ENCODE measurements around the gene POLRMT.

Gene POLRMT

DNA sequence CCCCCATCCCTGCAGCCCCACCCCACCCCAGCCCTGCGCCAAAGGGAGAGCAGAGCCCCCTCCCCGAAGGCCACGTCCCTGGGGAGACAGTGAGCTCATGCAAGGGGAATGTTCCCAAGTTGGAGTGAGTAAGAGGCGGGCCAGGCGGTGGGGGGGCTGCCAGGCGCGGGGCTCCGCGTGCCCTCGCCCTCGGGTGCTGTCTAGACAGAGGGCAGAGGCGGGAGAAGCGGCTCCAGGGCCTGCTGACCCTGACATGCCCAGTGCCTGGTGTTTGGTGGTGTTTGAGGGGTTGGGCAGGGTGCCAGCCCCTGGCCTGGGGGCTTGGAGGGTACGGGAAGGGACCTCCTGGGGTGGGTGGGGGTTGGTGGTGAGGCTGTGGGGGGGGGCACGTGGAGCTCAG, 43.9 kb upstream of the POLRMT start:
- Histone ChIP-seq H3K9me3 (ENCODE audit: control insufficient read depth, insufficient read depth, low read depth, low read length) (no peaks in the 10 kb centered on the region), H3K36me3 (ENCODE audit: control insufficient read depth in 2 of 2, insufficient read depth in 1 of 2, low read length in 2 of 2) (no peaks in the 10 kb centered on the region), H3K4me3 (ENCODE audit: low read depth, low read length) (no peak overlapping the region), H3K27ac (ENCODE audit: extremely low read depth, low read depth, low read length) (no peak overlapping the region), H3K4me1 (ENCODE audit: control insufficient read depth, insufficient read depth, low read length) (no peaks in the 10 kb centered on the region)
- CTCF ChIA-PET = interaction anchor here (0.9 to 1.0 kb wide), 2 partner anchors 9 to 11 kb away, joined by 3 to 4 read pairs; no protein-coding TSS in a partner anchor
- TF ChIP-seq, protein P1, sequence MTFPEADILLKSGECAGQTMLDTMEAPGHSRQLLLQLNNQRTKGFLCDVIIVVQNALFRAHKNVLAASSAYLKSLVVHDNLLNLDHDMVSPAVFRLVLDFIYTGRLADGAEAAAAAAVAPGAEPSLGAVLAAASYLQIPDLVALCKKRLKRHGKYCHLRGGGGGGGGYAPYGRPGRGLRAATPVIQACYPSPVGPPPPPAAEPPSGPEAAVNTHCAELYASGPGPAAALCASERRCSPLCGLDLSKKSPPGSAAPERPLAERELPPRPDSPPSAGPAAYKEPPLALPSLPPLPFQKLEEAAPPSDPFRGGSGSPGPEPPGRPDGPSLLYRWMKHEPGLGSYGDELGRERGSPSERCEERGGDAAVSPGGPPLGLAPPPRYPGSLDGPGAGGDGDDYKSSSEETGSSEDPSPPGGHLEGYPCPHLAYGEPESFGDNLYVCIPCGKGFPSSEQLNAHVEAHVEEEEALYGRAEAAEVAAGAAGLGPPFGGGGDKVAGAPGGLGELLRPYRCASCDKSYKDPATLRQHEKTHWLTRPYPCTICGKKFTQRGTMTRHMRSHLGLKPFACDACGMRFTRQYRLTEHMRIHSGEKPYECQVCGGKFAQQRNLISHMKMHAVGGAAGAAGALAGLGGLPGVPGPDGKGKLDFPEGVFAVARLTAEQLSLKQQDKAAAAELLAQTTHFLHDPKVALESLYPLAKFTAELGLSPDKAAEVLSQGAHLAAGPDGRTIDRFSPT (tag by site-specific recombination; IDR thresholded peaks at IDR 0.05) = peak; percentile 97
- TF ChIP-seq, protein P2, sequence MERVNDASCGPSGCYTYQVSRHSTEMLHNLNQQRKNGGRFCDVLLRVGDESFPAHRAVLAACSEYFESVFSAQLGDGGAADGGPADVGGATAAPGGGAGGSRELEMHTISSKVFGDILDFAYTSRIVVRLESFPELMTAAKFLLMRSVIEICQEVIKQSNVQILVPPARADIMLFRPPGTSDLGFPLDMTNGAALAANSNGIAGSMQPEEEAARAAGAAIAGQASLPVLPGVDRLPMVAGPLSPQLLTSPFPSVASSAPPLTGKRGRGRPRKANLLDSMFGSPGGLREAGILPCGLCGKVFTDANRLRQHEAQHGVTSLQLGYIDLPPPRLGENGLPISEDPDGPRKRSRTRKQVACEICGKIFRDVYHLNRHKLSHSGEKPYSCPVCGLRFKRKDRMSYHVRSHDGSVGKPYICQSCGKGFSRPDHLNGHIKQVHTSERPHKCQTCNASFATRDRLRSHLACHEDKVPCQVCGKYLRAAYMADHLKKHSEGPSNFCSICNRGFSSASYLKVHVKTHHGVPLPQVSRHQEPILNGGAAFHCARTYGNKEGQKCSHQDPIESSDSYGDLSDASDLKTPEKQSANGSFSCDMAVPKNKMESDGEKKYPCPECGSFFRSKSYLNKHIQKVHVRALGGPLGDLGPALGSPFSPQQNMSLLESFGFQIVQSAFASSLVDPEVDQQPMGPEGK (tag by site-specific recombination; IDR thresholded peaks at IDR 0.05) = peak; percentile 69
- TF ChIP-seq, protein P3, sequence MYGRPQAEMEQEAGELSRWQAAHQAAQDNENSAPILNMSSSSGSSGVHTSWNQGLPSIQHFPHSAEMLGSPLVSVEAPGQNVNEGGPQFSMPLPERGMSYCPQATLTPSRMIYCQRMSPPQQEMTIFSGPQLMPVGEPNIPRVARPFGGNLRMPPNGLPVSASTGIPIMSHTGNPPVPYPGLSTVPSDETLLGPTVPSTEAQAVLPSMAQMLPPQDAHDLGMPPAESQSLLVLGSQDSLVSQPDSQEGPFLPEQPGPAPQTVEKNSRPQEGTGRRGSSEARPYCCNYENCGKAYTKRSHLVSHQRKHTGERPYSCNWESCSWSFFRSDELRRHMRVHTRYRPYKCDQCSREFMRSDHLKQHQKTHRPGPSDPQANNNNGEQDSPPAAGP (tag by site-specific recombination; IDR thresholded peaks at IDR 0.05) = peak; percentile 45; the same call in 1 of the 2 replicates
- TF ChIP-seq ZNF211 (tag by site-specific recombination; IDR thresholded peaks at IDR 0.05; ENCODE audit: low read depth) = no peak
- no peak for TF ChIP-seq ZNF621 (tag by site-specific recombination; IDR thresholded peaks at IDR 0.05)
- TF ChIP-seq KLF8 (tag by site-specific recombination; IDR thresholded peaks at IDR 0.05) = peak; percentile 53
- no peak for TF ChIP-seq ZSCAN16 (tag by site-specific recombination; IDR thresholded peaks at IDR 0.05)
- TF ChIP-seq GLIS2 (tag by site-specific recombination; IDR thresholded peaks at IDR 0.05) = 0 out of 2 replicates have a peak, but pooled peaks have one; percentile 13
- no peak for TF ChIP-seq ZBTB7A (tag by site-specific recombination; IDR thresholded peaks at IDR 0.05; ENCODE audit: low read depth)
- peak; percentile 24; the same call in 1 of the 2 replicates for TF ChIP-seq ZIC2 (tag by site-specific recombination; IDR thresholded peaks at IDR 0.05)
- TF ChIP-seq ZNF169 (tag by site-specific recombination; IDR thresholded peaks at IDR 0.05) = no peak
- 0 out of 2 replicates have a peak, but pooled peaks have one; percentile 16 for TF ChIP-seq EGR2 (tag by site-specific recombination; IDR thresholded peaks at IDR 0.05; ENCODE audit: low read depth)
- peak; percentile 53; the same call in 1 of the 2 replicates for TF ChIP-seq SP7 (tag by site-specific recombination; IDR thresholded peaks at IDR 0.05)
- no peak for TF ChIP-seq SETDB1 (IDR thresholded peaks at IDR 0.05; ENCODE audit: insufficient read length, low read length)
- TF ChIP-seq, protein P4, sequence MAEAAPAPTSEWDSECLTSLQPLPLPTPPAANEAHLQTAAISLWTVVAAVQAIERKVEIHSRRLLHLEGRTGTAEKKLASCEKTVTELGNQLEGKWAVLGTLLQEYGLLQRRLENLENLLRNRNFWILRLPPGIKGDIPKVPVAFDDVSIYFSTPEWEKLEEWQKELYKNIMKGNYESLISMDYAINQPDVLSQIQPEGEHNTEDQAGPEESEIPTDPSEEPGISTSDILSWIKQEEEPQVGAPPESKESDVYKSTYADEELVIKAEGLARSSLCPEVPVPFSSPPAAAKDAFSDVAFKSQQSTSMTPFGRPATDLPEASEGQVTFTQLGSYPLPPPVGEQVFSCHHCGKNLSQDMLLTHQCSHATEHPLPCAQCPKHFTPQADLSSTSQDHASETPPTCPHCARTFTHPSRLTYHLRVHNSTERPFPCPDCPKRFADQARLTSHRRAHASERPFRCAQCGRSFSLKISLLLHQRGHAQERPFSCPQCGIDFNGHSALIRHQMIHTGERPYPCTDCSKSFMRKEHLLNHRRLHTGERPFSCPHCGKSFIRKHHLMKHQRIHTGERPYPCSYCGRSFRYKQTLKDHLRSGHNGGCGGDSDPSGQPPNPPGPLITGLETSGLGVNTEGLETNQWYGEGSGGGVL (tag by site-specific recombination; IDR thresholded peaks at IDR 0.05) = peak; percentile 56; the same call in 1 of the 2 replicates
- TF ChIP-seq ZNF626 (tag by site-specific recombination; IDR thresholded peaks at IDR 0.05) = no peak
- TF ChIP-seq ZFHX2 (tag by site-specific recombination; conservative IDR thresholded peaks at IDR 0.05) = 0 out of 2 replicates have a peak, but pooled peaks have one; percentile 44
- no peak for TF ChIP-seq MYNN (tag by site-specific recombination; IDR thresholded peaks at IDR 0.05; ENCODE audit: borderline replicate concordance)
- TF ChIP-seq ZBTB1 (tag by site-specific recombination; IDR thresholded peaks at IDR 0.05) = no peak
- 0 out of 2 replicates have a peak, but pooled peaks have one; percentile 28 for TF ChIP-seq SP3 (tag by site-specific recombination; IDR thresholded peaks at IDR 0.05)
- no peak for TF ChIP-seq ZNF558 (tag by site-specific recombination; IDR thresholded peaks at IDR 0.05)
- TF ChIP-seq SP2 (tag by site-specific recombination; IDR thresholded peaks at IDR 0.05) = no peak
- peak; percentile 74 for TF ChIP-seq GLIS1 (tag by site-specific recombination; IDR thresholded peaks at IDR 0.05)
- TF ChIP-seq, protein P5, sequence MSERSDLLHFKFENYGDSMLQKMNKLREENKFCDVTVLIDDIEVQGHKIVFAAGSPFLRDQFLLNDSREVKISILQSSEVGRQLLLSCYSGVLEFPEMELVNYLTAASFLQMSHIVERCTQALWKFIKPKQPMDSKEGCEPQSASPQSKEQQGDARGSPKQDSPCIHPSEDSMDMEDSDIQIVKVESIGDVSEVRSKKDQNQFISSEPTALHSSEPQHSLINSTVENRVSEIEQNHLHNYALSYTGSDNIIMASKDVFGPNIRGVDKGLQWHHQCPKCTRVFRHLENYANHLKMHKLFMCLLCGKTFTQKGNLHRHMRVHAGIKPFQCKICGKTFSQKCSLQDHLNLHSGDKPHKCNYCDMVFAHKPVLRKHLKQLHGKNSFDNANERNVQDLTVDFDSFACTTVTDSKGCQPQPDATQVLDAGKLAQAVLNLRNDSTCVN (tag by site-specific recombination; optimal IDR thresholded peaks at IDR 0.05) = peak; percentile 49
- POLR2A ChIA-PET = interaction anchor here (0.7 to 2.0 kb wide), 9 partner anchors 9 to 280 kb away, joined by 3 to 8 read pairs (median 4); partner anchors contain the start of gene RNF126
